HepG2 (cell line): ENCODE results near the gene IL17RA. TPM values are rescaled to one million over a fixed set of nuclear protein-coding genes. Genes with fewer than 3 reads are reported as not detected.

Experiments used
- ATAC-seq: fragments of 200-7000 bp; cut with Tn5 transposase; 3 replicates; pipeline ENCODE4 v1.9.1; 2020; ENCODE audit warnings: mild to moderate bottlenecking, moderate library complexity
- BruUV-seq: library from RNA; stranded (reverse); fragments of 400-500 nt; replicated peaks from 2 replicates; lab custom pipeline; 2021; lab: Mats Ljungman, UMichigan
- CTCF ChIA-PET: fragments of 300-600 bp; formaldehyde crosslinking; extraction: SDS; loops from one replicate; lab custom pipeline; 2021; ENCODE audit warnings: low total read pairs, inconsistent platforms, low intra/inter-chr PET ratio; lab: Yijun Ruan, JAX
- POLR2A ChIA-PET: fragments of 350-600 bp; sonication (Branson Sonifier 250); formaldehyde crosslinking; loops from one replicate; lab custom pipeline; 2020; ENCODE audit warnings: antibody characterized with exemption, inconsistent platforms; lab: Yijun Ruan, JAX
- DNase-seq: peaks from one replicate; pipeline ENCODE4 v3.0.0-alpha.2; 2015; ENCODE audit warnings: low spot score
- FAIRE-seq: peaks from 3 replicates; lab custom pipeline; 2011; peaks lifted over from hg19 to GRCh38; lab: Jason Lieb, UNC
- H2AFZ ChIP-seq: one replicate; pipeline ENCODE4 v1.6.1; 2011; ENCODE audit warnings: low read length, inconsistent platforms
- H3K27ac ChIP-seq: fragments of 300-600 bp; 3 replicates; pipeline ENCODE4 v1.8.0; 2011; ENCODE audit warnings: mixed run types, mild to moderate bottlenecking, mixed read lengths, low read length, inconsistent platforms; ENCODE audit not compliant: insufficient read depth; ENCODE audit errors: extremely low read length
- H3K27me3 ChIP-seq, 2 experiments: fragments of 200-600 bp in 1 of 2; 2 replicates in 1 of 2; 3 replicates in 1 of 2; pipeline versions ENCODE4 v1.6.0 to v1.8.0; 2011; ENCODE audit warnings: low read length in 2 of 2, mild to moderate bottlenecking in 2 of 2, moderate library complexity in 2 of 2, inconsistent platforms in 1 of 2; ENCODE audit not compliant: insufficient read depth in 2 of 2, control insufficient read depth in 1 of 2
- H3K36me3 ChIP-seq, 2 experiments: fragments of 200-600 bp in 1 of 2; replicated peaks in 1 of 2; 2 replicates in 1 of 2; 3 replicates in 1 of 2; pipeline versions ENCODE4 v1.5.1 to v1.8.0; 2011; ENCODE audit warnings: low read length in 2 of 2, inconsistent platforms in 1 of 2; ENCODE audit not compliant: insufficient read depth in 2 of 2, control insufficient read depth in 1 of 2
- H3K4me1 ChIP-seq: 2 replicates; pipeline ENCODE4 v1.5.1; 2012; ENCODE audit warnings: low read length, inconsistent platforms; ENCODE audit not compliant: insufficient read depth
- H3K4me2 ChIP-seq: 2 replicates; pipeline ENCODE4 v1.6.0; 2011; ENCODE audit warnings: low read depth, low read length, inconsistent platforms
- H3K4me3 ChIP-seq, 3 experiments: fragments of 200-600 bp in 1 of 3; sonication (generic), shearing (Covaris generic) in 1 of 3; replicated peaks in 1 of 3; 2 replicates each; pipeline ENCODE4 v1.5.1; 2011 to 2016; ENCODE audit warnings: low read length in 3 of 3, inconsistent platforms in 2 of 3, low read depth in 2 of 3, mild to moderate bottlenecking in 2 of 3, control low read depth in 1 of 3, mixed read lengths in 1 of 3; ENCODE audit not compliant: insufficient read depth in 1 of 3
- H3K79me2 ChIP-seq: one replicate; pipeline ENCODE4 v1.6.1; 2011; ENCODE audit warnings: low read length, inconsistent platforms; ENCODE audit not compliant: insufficient read depth
- H3K9ac ChIP-seq: 2 replicates; pipeline ENCODE4 v1.6.0; 2011; ENCODE audit warnings: mild to moderate bottlenecking, low read depth, low read length, inconsistent platforms; ENCODE audit not compliant: insufficient read depth
- H3K9me3 ChIP-seq: 2 replicates; pipeline ENCODE4 v1.5.1; 2012; ENCODE audit warnings: mild to moderate bottlenecking, low read length
- H4K20me1 ChIP-seq: 2 replicates; pipeline ENCODE4 v1.6.0; 2011; ENCODE audit warnings: inconsistent platforms, mild to moderate bottlenecking, low read length, moderate library complexity; ENCODE audit not compliant: insufficient read depth
- AGO1 ChIP-seq: fragments of 200-400 bp; formaldehyde crosslinking; IDR thresholded peaks from 2 replicates; pipeline ENCODE4 v1.6.1; 2017; ENCODE audit warnings: mild to moderate bottlenecking, low read depth, low read length, moderate library complexity; ENCODE audit not compliant: poor library complexity, severe bottlenecking
- FOSL2 ChIP-seq: sonication (generic); formaldehyde crosslinking; IDR thresholded peaks from 2 replicates; pipeline ENCODE4 v1.4.0; 2020; ENCODE audit warnings: missing genetic modification reagents
- GLMP ChIP-seq: sonication (generic); formaldehyde crosslinking; IDR thresholded peaks from 2 replicates; pipeline ENCODE4 v1.9.0; 2021; ENCODE audit warnings: missing genetic modification reagents, mild to moderate bottlenecking, borderline replicate concordance
- HIVEP1 ChIP-seq: sonication (generic); formaldehyde crosslinking; IDR thresholded peaks from 2 replicates; pipeline ENCODE4 v1.4.0; 2020; ENCODE audit warnings: mild to moderate bottlenecking, missing genetic modification reagents
- NR3C1 ChIP-seq: sonication (generic); formaldehyde crosslinking; IDR thresholded peaks from 2 replicates; pipeline ENCODE4 v1.4.0; 2020; ENCODE audit warnings: missing genetic modification reagents
- PCBP1 ChIP-seq: fragments of 200-400 bp; formaldehyde crosslinking; IDR thresholded peaks from 2 replicates; pipeline ENCODE4 v1.6.1; 2017; ENCODE audit warnings: mild to moderate bottlenecking, low read depth, low read length, borderline replicate concordance
- PCBP2 ChIP-seq: fragments of 200-400 bp; formaldehyde crosslinking; optimal IDR thresholded peaks from 2 replicates; pipeline ENCODE3; 2018; ENCODE audit warnings: low read length, low read depth; ENCODE audit not compliant: poor library complexity, severe bottlenecking
- STAG1 ChIP-seq: sonication (generic); formaldehyde crosslinking; IDR thresholded peaks from 2 replicates; pipeline ENCODE4 v1.4.0; 2020; ENCODE audit warnings: missing genetic modification reagents
- TBP ChIP-seq: sonication (generic); formaldehyde crosslinking; IDR thresholded peaks from 2 replicates; pipeline ENCODE4 v1.5.0; 2020; ENCODE audit warnings: missing genetic modification reagents
- TERF1 ChIP-seq: sonication (generic); formaldehyde crosslinking; IDR thresholded peaks from 2 replicates; pipeline ENCODE4 v1.8.0; 2022; ENCODE audit warnings: mild to moderate bottlenecking, missing genetic modification reagents, moderate library complexity
- UBTF ChIP-seq: sonication (generic); formaldehyde crosslinking; IDR thresholded peaks from 2 replicates; pipeline ENCODE4 v1.4.0; 2020; ENCODE audit warnings: mild to moderate bottlenecking, missing genetic modification reagents
- ZNF224 ChIP-seq: sonication (generic); formaldehyde crosslinking; IDR thresholded peaks from 2 replicates; pipeline ENCODE4 v1.5.0; 2020; ENCODE audit warnings: mild to moderate bottlenecking, missing genetic modification reagents
- ZNF496 ChIP-seq: sonication (generic); formaldehyde crosslinking; IDR thresholded peaks from 2 replicates; pipeline ENCODE4 v1.8.1; 2023; ENCODE audit warnings: mild to moderate bottlenecking, moderate library complexity, missing genetic modification reagents; ENCODE audit not compliant: insufficient replicate concordance
- ZNF678 ChIP-seq: sonication (generic); formaldehyde crosslinking; IDR thresholded peaks from 2 replicates; pipeline ENCODE4 v1.4.0; 2020; ENCODE audit warnings: mild to moderate bottlenecking, missing genetic modification reagents
- ZNF691 ChIP-seq: sonication (generic); formaldehyde crosslinking; IDR thresholded peaks from 2 replicates; pipeline ENCODE4 v1.4.0; 2020; ENCODE audit warnings: missing genetic modification reagents, low read depth, mild to moderate bottlenecking, borderline replicate concordance
- ZNF724P ChIP-seq: sonication (generic); formaldehyde crosslinking; IDR thresholded peaks from 2 replicates; pipeline ENCODE4 v1.8.0; 2022; ENCODE audit warnings: missing genetic modification reagents, borderline replicate concordance
- WGBS: methylation state at CpG from one replicate; pipeline ENCODE4 v1.1.6; 2017; ENCODE audit warnings: low lambda C conversion rate; 5-methylcytosine and 5-hydroxymethylcytosine counted together
- in situ Hi-C: cut with HindIII; loops from 2 replicates; pipeline ENCODE4 v1.10.0; 2017; ENCODE audit warnings: low pct_unique_long_range_greater_than_20kb; ENCODE audit not compliant: extremely low pct_ligation_motif_present
- intact Hi-C: fragments of 100-400 bp; cut with micrococcal nuclease; formaldehyde crosslinking; loops from one replicate; pipeline ENCODE4 v1.10.0; 2022; ENCODE audit not compliant: unreplicated experiment
- polyA plus RNA-seq, 8 experiments: library from polyadenylated mRNA; depleted of rRNA in 3 of 8; stranded (reverse) in 7 of 8; unstranded in 1 of 8; fragments of >200 nt; fragmentation: Illumina TruSeq in 4 of 8; extraction: Trizol in 4 of 8; gene quantifications; 2 replicates each; pipeline versions ENCODE4 v1.2.1 to v1.2.3, GENCODE V29; 2011 to 2016; ENCODE audit warnings: low read depth in 4 of 8, missing spikeins in 1 of 8, mixed read lengths in 1 of 8; ENCODE audit not compliant: insufficient read depth in 1 of 8
- total RNA-seq, 5 experiments: library from RNA; depleted of rRNA; stranded (reverse); fragments of >200 nt; fragmentation: Illumina TruSeq; extraction: Trizol; gene quantifications; 2 replicates each; pipeline ENCODE4 v1.2.3, GENCODE V29; 2016; ENCODE audit warnings: low read depth in 1 of 5

Gene IL17RA
- total and polyA plus RNA-seq, 2 of the 13 experiments (the other 11 are each of a cell fraction or from before 2014, with no cell fraction given) = 2.5 to 8.2 TPM

GRCh38 chr22:17056807-17057206 lies 28.0 kb upstream of the IL17RA start (continued):
- no peak for TF ChIP-seq TERF1 (CRISPR knock-in tag)
- TF ChIP-seq ZNF724P (CRISPR knock-in tag) = no peak

GRCh38 chr22:17057959-17058814 lies 26.6 kb upstream of the IL17RA start:
- Histone ChIP-seq H3K9ac (no peak overlapping the region), H4K20me1 (no peaks in the 10 kb centered on the region; the same call in 1 of the 2 replicates), H3K4me3 (no peak overlapping the region), H2AFZ (no peak overlapping the region), H3K4me1 (no peaks in the 10 kb centered on the region), H3K27ac (no peak overlapping the region), H3K79me2 (no peaks in the 10 kb centered on the region), H3K36me3 (no peaks in the 10 kb centered on the region), H3K27me3 (peaks cover 0 to 15% of the 10 kb centered on the region in 2 experiments; a peak in 2 of 5 replicates), H3K4me2 (no peak overlapping the region), H3K9me3 (no peaks in the 10 kb centered on the region)
- BruUV-seq = no TSS peak
- ChIA-PET CTCF (interaction anchor here (1.2 to 1.6 kb wide), 2 partner anchors 141 to 283 kb away, joined by 5 to 17 read pairs; no protein-coding TSS in a partner anchor), POLR2A (no interaction called here)
- DNase-seq (peak; percentile 57), FAIRE-seq (peak; percentile 87), ATAC-seq (peak; percentile 97)
- intact Hi-C loops (loop anchor here (1.0 kb wide), 2 partner anchors 125 to 141 kb away; no protein-coding TSS in a partner anchor), in situ Hi-C loops (loop anchor here (5.0 kb wide), 1 partner anchor 136 kb away; no protein-coding TSS in a partner anchor)
- WGBS = 31% methylated on average over 5 of the region's 11 CpGs
- TF ChIP-seq AGO1 (no peak), GLMP (CRISPR knock-in tag) (no peak), ZNF691 (CRISPR knock-in tag) (no peak), UBTF (CRISPR knock-in tag) (no peak), TBP (CRISPR knock-in tag) (no peak), ZNF496 (CRISPR knock-in tag) (no peak), ZNF224 (CRISPR knock-in tag) (no peak), PCBP1 (no peak), STAG1 (peak; percentile 79), FOSL2 (CRISPR knock-in tag) (0 out of 2 replicates have a peak, but pooled peaks have one; percentile 9), HIVEP1 (no peak), PCBP2 (no peak), ZNF678 (CRISPR knock-in tag) (no peak), NR3C1 (CRISPR knock-in tag) (no peak)
